IMR-90 (cell line): ENCODE data around the gene IL1RAPL1.

Experiments
- BHLHE40 ChIP-seq: fragments of 150-350 bp; IDR thresholded peaks from 2 replicates; pipeline ENCODE4 v1.6.1; 2016; ENCODE audit warnings: mild to moderate bottlenecking, low read depth, low read length
- CHD1 ChIP-seq: IDR thresholded peaks from 2 replicates; pipeline ENCODE4 v1.6.1; 2012; ENCODE audit warnings: low read depth, low read length, improper control_type of control experiment
- POLR2A ChIP-seq: IDR thresholded peaks from 2 replicates; pipeline ENCODE4 v1.6.1; 2012; ENCODE audit warnings: mild to moderate bottlenecking, low read depth, low read length
- TF ChIP-seq, protein P1 (sequence below): conservative IDR thresholded peaks from 2 replicates; pipeline ENCODE4 v1.5.1; 2012; ENCODE audit warnings: mild to moderate bottlenecking, low read depth, low read length, improper control_type of control experiment

DNA sequence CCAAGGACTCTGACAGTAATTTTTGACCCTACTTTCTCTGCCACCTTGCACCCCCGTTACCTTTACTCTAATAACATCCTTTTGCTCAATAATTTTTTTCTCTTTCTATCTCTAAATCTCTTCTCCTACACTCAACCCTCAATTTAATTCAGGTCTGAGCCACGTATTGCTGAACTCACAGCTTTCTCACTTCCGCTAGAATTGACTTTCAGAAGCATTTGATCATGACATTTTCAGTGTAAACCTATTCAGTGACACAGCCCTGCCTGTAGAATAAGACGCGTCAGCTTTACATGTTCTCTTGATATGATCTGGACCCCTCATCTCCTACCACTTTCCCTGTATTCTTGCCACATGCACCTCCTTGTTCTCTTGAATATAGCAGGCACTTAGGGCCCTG lies 1188.6 kb downstream of the IL1RAPL1 start:
- TF ChIP-seq BHLHE40, result no peak
- TF ChIP-seq, protein P1, sequence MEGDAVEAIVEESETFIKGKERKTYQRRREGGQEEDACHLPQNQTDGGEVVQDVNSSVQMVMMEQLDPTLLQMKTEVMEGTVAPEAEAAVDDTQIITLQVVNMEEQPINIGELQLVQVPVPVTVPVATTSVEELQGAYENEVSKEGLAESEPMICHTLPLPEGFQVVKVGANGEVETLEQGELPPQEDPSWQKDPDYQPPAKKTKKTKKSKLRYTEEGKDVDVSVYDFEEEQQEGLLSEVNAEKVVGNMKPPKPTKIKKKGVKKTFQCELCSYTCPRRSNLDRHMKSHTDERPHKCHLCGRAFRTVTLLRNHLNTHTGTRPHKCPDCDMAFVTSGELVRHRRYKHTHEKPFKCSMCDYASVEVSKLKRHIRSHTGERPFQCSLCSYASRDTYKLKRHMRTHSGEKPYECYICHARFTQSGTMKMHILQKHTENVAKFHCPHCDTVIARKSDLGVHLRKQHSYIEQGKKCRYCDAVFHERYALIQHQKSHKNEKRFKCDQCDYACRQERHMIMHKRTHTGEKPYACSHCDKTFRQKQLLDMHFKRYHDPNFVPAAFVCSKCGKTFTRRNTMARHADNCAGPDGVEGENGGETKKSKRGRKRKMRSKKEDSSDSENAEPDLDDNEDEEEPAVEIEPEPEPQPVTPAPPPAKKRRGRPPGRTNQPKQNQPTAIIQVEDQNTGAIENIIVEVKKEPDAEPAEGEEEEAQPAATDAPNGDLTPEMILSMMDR, result no peak
- no peak for TF ChIP-seq CHD1
- no peak for TF ChIP-seq POLR2A
